Right renal cortex interstitium (tissue), 3 donors: ENCODE results near the gene MPZL3. TPM values are rescaled to one million over a fixed set of nuclear protein-coding genes. Genes with fewer than 3 reads are reported as not detected.
"Not testable (repeated sequence)": the region's sequence is repeated elsewhere in the genome, so short reads cannot be mapped to it uniquely, and the experiment has no call there.

Experiments used
- DNase-seq, 3 donors: peaks; one replicate each; pipeline ENCODE4 v3.0.0-alpha.2; 2013; ENCODE audit warnings: low read depth in 3 of 3, low spot score in 2 of 3
- polyA plus RNA-seq, 3 donors: library from polyadenylated mRNA; unstranded; fragments of 120-200 nt; gene quantifications; one replicate each; pipeline ENCODE4 v1.2.1, GENCODE V29; 2013; ENCODE audit not compliant: insufficient read length in 3 of 3

The MPZL3 gene
- polyA plus RNA-seq, 3 donors: 4.7 to 6.1 (median 5.3) TPM

DNA sequence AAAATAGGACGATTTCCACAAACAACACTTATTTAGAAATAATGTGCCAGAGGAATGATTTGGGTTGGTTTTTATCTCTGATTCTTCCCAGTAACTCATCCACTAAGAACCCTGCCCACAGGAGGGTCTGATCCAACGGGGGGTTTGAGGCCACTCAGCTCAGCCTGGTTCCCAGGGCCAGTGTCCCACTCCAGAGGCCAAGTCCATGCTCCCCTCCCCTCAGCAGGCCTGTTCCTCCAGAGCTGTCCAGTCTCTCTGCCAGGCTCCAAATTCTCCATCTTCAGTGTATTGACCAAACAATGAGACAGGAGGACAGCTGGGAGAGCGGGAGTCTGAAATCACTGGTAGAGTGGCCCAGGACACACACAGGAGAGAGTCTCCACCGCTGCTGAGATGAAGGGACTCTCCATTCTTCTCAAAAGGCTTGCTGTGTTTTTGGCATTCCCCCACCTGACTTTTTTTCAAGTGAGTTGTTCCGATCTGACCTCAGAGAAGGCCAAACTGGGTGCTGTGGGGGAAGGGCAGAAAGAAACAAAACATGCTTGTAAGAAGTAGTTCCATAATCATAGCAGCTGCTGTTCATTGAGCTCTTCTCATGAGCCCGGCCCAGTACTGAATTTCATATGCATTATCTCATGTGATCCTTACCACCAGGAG, 58.1 kb downstream of the MPZL3 start:
- no peak for DNase-seq

- not testable (repeated sequence) for DNase-seq
Observed at GRCh38 chr11:118192817-118193216, 59.3 kb downstream of the MPZL3 start.

DNA sequence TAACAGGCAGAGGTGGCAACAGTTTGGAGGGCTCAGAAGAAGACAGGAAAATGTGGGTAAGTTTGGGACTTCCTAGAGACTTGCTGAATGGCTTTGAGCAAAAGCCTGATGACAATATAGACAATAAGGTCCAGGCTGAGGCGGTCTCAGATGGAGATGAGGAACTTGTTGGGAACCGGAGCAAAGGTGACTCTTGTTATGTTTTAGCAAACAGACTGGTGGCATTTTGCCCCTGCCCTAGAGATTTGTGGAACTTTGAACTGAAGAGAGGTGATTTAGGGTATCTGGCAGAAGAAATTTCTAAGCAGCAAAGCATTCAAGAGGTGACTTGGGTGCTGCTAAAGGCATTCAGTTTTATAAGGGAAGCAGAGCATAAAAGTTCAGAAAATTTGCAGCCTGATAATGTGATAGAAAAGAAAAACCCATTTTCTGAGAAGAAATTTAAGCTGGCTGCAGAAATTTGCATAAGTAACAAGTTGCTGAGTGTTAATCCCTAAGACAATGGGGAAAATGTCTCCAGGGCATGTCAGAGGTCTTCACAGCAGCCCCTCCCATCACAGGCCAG, 61.1 kb downstream of the MPZL3 start:
- DNase-seq: not testable (repeated sequence)

DNA sequence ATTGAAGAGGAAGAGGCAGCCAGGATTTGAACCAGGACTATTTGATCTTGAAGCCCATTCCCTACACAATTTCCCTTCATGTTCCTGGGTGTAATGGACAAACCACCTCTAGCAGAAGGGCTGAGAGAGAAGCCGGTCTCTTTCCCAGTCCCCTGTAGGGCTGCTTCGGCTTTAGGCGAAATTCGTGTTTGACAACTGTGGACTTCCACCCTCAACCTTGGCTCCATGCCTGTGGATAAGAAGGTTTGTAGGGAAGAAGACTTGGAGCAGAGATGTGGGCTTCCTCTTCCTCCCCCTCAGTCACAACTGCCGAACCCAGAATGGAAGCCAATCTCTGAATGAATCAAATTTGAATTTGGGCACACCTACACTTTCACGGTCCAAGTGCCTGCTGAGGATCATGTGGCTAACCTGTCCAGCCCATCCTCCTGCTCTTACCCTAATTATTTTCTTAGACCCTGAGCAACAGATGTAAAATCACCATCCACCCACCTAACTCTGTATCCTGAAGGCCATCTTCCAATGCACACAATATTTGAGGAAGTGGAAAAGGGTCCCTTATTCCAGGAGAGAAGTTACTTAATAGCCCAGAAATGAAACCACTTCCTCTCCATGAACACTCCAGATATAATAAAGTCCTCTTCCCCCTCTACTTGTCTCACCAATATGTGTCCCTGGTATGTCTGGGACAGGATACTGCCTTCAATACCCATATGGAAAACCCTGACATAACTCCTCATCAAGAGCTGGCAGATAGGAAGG, 65.6 kb downstream of the MPZL3 start:
- DNase-seq: no peak

DNA sequence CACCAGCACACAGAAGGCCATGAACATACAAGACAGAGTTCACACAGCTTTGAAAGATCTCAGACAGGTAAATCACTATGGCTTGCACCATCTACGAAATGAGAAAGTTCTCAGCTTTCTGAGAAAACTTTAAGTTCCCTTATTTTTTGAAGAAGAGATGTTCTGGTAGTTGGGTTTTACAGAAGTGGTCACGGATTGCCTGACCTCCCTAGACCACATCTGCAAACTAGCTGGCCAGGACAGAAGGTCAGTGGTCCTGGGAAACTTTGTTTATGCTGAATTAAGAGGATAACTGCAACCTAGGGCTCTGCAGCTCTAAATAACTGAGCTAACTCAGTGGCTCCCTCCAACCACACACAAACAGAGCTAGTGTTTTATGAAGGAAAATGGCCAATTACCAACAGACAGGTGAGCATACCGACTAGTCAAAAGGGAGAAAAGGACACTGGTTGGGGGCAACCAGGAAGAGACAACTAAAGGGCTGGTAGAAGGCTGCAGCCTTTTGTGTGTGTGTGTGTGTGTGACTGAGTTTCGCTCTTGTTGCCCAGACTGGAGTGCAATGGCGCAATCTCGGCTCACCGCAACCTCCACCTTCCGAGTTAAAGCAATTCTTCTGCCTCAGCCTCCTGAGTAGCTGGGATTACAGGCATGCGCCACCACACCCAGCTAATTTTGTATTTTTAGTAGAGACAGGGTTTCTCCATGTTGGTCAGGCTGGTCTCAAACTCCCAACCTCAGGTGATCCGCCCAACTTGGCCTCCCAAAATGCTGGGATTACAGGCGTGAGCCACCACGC, 67.2 kb downstream of the MPZL3 start:
- DNase-seq: no peak

GRCh38 chr11:118183691-118184090, 68.5 kb downstream of the MPZL3 start:
- DNase-seq: not testable (repeated sequence)

DNA sequence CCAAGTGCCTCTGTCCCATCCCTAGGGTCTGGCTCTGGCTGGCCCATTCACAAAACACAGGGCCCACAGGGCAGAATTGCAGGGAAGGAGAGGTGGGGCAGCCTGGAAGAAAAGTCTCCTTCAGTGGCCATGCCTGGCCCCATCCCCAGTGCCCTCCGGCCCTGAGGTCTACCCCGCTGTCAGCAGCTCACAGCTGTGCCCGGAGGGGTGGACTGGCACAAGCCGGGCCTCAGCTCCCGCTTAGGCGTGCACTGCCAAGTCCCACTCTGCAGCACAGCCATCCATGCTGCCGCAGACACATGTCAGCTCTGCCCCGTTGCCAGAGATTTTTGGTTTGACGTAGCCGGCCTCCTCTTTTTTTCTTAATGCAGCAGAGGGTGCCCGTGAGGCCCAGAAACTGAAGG, 71.9 kb downstream of the MPZL3 start:
- DNase-seq: no peak

DNA sequence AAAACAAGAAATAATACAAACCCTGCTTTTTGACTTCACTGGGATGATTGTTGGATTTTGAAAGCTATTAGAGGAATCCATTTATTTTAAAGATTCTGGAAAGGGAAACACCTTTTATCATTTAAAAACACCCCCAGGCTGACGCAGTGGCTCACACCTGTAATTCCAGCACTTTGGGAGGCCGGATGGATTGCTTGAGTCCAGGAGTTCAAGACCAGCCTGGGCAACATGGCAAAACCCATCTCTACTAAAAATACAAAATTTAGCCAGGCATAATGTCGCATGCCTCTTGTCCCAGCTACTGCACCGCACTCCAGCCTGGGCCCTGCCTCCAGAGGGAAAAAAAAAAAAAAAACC, 75.4 kb downstream of the MPZL3 start:
- DNase-seq: no peak

Other genes with a start within 250 kb of the MPZL3 start
- gene TMPRSS4, start 175.3 kb downstream of the MPZL3 start, polyA plus RNA-seq: 10 to 100 TPM; 27.4 to 39.8 (median 27.6) TPM
- under 1 TPM; 0.10 to 0.19 (median 0.15) TPM for gene SMIM35, start 165.4 kb downstream of the MPZL3 start, polyA plus RNA-seq
- 1 to 10 TPM in 2 of 3 donors, under 1 TPM in 1; 0.82 to 1.7 (median 1.1) TPM for gene SCN4B, start 99.5 kb downstream of the MPZL3 start, polyA plus RNA-seq
- 1 to 10 TPM; 4.6 to 5.1 (median 5.0) TPM for gene SCN2B, start 75.7 kb downstream of the MPZL3 start, polyA plus RNA-seq
- gene JAML, start 27.4 kb downstream of the MPZL3 start, polyA plus RNA-seq: 1 to 10 TPM; 1.9 to 2.4 (median 2.3) TPM
- gene MPZL2, start 11.9 kb upstream of the MPZL3 start, polyA plus RNA-seq: 10 to 100 TPM; 19.0 to 21.1 (median 20.7) TPM
- under 1 TPM; 0.30 to 0.57 (median 0.35) TPM for gene CD3E, start 52.4 kb upstream of the MPZL3 start, polyA plus RNA-seq
- gene CD3D, start 90.3 kb upstream of the MPZL3 start, polyA plus RNA-seq: under 1 TPM; 0.25 to 0.61 (median 0.35) TPM
- gene CD3G, start 92.0 kb upstream of the MPZL3 start, polyA plus RNA-seq: under 1 TPM; 0.31 to 0.51 (median 0.43) TPM
- 10 to 100 TPM; 34.4 to 41.4 (median 34.7) TPM for gene UBE4A, start 107.2 kb upstream of the MPZL3 start, polyA plus RNA-seq
- gene ATP5MG, start 149.2 kb upstream of the MPZL3 start, polyA plus RNA-seq: 100 to 1,000 TPM; 478 to 504 (median 486) TPM
- 10 to 100 TPM; 36.0 to 39.2 (median 37.6) TPM for gene KMT2A, start 184.1 kb upstream of the MPZL3 start, polyA plus RNA-seq